GM23338 (cell line): ENCODE results near the gene THOC7. TPM values are rescaled to one million over a fixed set of nuclear protein-coding genes. Genes with fewer than 3 reads are reported as not detected.

Experiments used
- ATAC-seq: fragments of 200-7000 bp; cut with Tn5 transposase; 3 replicates; pipeline ENCODE4 v1.9.1; 2020
- DNase-seq: peaks from one replicate; pipeline ENCODE4 v3.0.0-alpha.2; 2015; ENCODE audit warnings: low spot score
- H2AFZ ChIP-seq: fragments of 200-600 bp; sonication (generic); 2 replicates; pipeline ENCODE4 v1.8.0; 2016; ENCODE audit warnings: antibody characterized with exemption, mild to moderate bottlenecking, moderate library complexity
- H3F3A ChIP-seq: fragments of 200-600 bp; sonication (generic); replicated peaks from 2 replicates; pipeline ENCODE4 v1.8.0; 2017; ENCODE audit warnings: antibody characterized with exemption, mixed run types, low read depth
- H3K27ac ChIP-seq: fragments of 200-600 bp; sonication (generic); 2 replicates; pipeline ENCODE4 v1.6.1; 2016; ENCODE audit warnings: low read depth
- H3K27me3 ChIP-seq: fragments of 200-600 bp; sonication (generic); 2 replicates; pipeline ENCODE4 v1.8.0; 2016; ENCODE audit warnings: mild to moderate bottlenecking, mixed run types, moderate library complexity; ENCODE audit not compliant: insufficient read depth
- H3K36me3 ChIP-seq: fragments of 200-600 bp; sonication (generic); 2 replicates; pipeline ENCODE4 v1.8.0; 2016; ENCODE audit warnings: mild to moderate bottlenecking; ENCODE audit not compliant: insufficient read depth
- H3K4me1 ChIP-seq: fragments of 200-600 bp; sonication (generic); 2 replicates; pipeline ENCODE4 v1.8.0; 2016; ENCODE audit warnings: mild to moderate bottlenecking, moderate library complexity; ENCODE audit not compliant: insufficient read depth
- H3K4me2 ChIP-seq: fragments of 200-600 bp; sonication (generic); 2 replicates; pipeline ENCODE4 v1.7.1; 2017; ENCODE audit warnings: mixed run types
- H3K4me3 ChIP-seq: fragments of 200-600 bp; sonication (generic); 2 replicates; pipeline ENCODE4 v1.6.1; 2016; ENCODE audit warnings: mixed run types
- H3K79me2 ChIP-seq: fragments of 200-600 bp; sonication (generic); replicated peaks from 2 replicates; pipeline ENCODE4 v1.8.0; 2017; ENCODE audit warnings: mild to moderate bottlenecking; ENCODE audit not compliant: insufficient read depth
- H3K9me2 ChIP-seq: fragments of 200-600 bp; sonication (generic); 2 replicates; pipeline ENCODE4 v1.8.0; 2017; ENCODE audit not compliant: insufficient read depth
- H4K20me1 ChIP-seq: fragments of 200-600 bp; sonication (generic); replicated peaks from 2 replicates; pipeline ENCODE4 v1.8.0; 2017; ENCODE audit warnings: mild to moderate bottlenecking; ENCODE audit not compliant: insufficient read depth
- H3K27ac Mint-ChIP-seq: 2 replicates; pipeline ENCODE4 v1.8.0; 2020; ENCODE audit warnings: inconsistent platforms, mild to moderate bottlenecking, moderate library complexity, mixed read lengths
- H3K27me3 Mint-ChIP-seq: 3 replicates; pipeline ENCODE4 v1.8.0; 2022; ENCODE audit warnings: low read depth, mild to moderate bottlenecking, moderate library complexity, mixed read lengths, inconsistent platforms; ENCODE audit not compliant: insufficient read depth, poor library complexity
- H3K36me3 Mint-ChIP-seq: 3 replicates; pipeline ENCODE4 v1.8.0; 2021; ENCODE audit warnings: low read depth, mild to moderate bottlenecking, inconsistent platforms, moderate library complexity, mixed read lengths
- H3K4me1 Mint-ChIP-seq: 3 replicates; pipeline ENCODE4 v1.8.0; 2020; ENCODE audit warnings: mild to moderate bottlenecking, inconsistent platforms, mixed read lengths
- H3K4me3 Mint-ChIP-seq: 3 replicates; pipeline ENCODE4 v1.8.0; 2021; ENCODE audit warnings: moderate library complexity, mild to moderate bottlenecking, inconsistent platforms, mixed read lengths
- H3K9me3 Mint-ChIP-seq: 3 replicates; pipeline ENCODE4 v1.8.0; 2020; ENCODE audit warnings: moderate library complexity, mild to moderate bottlenecking, inconsistent platforms, mixed read lengths
- CREB1 ChIP-seq: fragments of 250-450 bp; sonication (Bioruptor Pico); IDR thresholded peaks from 2 replicates; pipeline ENCODE4 v1.5.0; 2020; ENCODE audit warnings: low read depth, mild to moderate bottlenecking, moderate library complexity
- CTCF ChIP-seq, 2 experiments: fragments of 200-600 bp in 1 of 2; sonication (generic) in 1 of 2; conservative IDR thresholded peaks; 2 replicates each; pipeline versions ENCODE4 v1.5.1 to v1.6.1; 2016 to 2017; ENCODE audit warnings: antibody characterized with exemption in 2 of 2, low read depth in 2 of 2, mild to moderate bottlenecking in 2 of 2, moderate library complexity in 1 of 2
- EZH2 ChIP-seq: fragments of 200-600 bp; sonication (generic); IDR thresholded peaks from one replicate; pipeline ENCODE4 v1.8.0; 2017; ENCODE audit warnings: antibody characterized with exemption, mild to moderate bottlenecking, low read depth; ENCODE audit not compliant: unreplicated experiment
- JUNB ChIP-seq: IDR thresholded peaks from one replicate; pipeline ENCODE4 v1.6.1; 2016; ENCODE audit warnings: antibody characterized with exemption; ENCODE audit not compliant: unreplicated experiment
- NANOG ChIP-seq: IDR thresholded peaks from 2 replicates; pipeline ENCODE4 v1.6.1; 2016; ENCODE audit warnings: antibody characterized with exemption, borderline replicate concordance
- POLR2AphosphoS5 ChIP-seq: IDR thresholded peaks from 2 replicates; pipeline ENCODE4 v1.6.1; 2016; ENCODE audit warnings: antibody characterized with exemption, low read depth
- ZNF331 ChIP-seq: fragments of 250-450 bp; sonication (Bioruptor Pico); IDR thresholded peaks from 2 replicates; pipeline ENCODE4 v1.5.0; 2020; ENCODE audit warnings: low read depth, mild to moderate bottlenecking, moderate library complexity
- ZNF462 ChIP-seq: fragments of 250-450 bp; sonication (Bioruptor Pico); IDR thresholded peaks from 2 replicates; pipeline ENCODE4 v1.5.0; 2020; ENCODE audit warnings: mild to moderate bottlenecking, moderate library complexity
- polyA plus RNA-seq: library from polyadenylated mRNA; unstranded; fragments of >200 nt; fragmentation: Nextera tagmentation; extraction: Ambion mirVana; gene quantifications from 2 replicates; pipeline ENCODE4 v1.2.1, GENCODE V29; 2016
- total RNA-seq: library from RNA; depleted of rRNA; stranded (reverse); fragments of >200 nt; shearing (Covaris generic); gene quantifications from 2 replicates; pipeline ENCODE4 v1.2.3, GENCODE V29; 2014

The THOC7 gene
- total and polyA plus RNA-seq, 2 experiments from 2014 or later = 53.9 to 166 TPM

- H3K4me3 Mint-ChIP-seq = no peak overlapping the region
- ATAC-seq = no peak
Observed at GRCh38 chr3:63908776-63909175, 45.2 kb upstream of the THOC7 start.

More at GRCh38 chr3:63908776-63909175, 45.2 kb upstream of the THOC7 start:
- Histone ChIP-seq H3K36me3 (no peaks in the 10 kb centered on the region; the same call in 1 of the 2 replicates), H3K4me3 (no peak overlapping the region), H3K27me3 (peaks cover 11% of the 10 kb centered on the region), H3K4me2 (no peak overlapping the region), H4K20me1 (no peaks in the 10 kb centered on the region), H2AFZ (no peak overlapping the region), H3K27ac (no peak overlapping the region), H3K9me2 (no peaks in the 10 kb centered on the region), H3K79me2 (peaks cover 7% of the 10 kb centered on the region; the same call in 1 of the 2 replicates), H3K4me1 (peaks cover 5% of the 10 kb centered on the region), H3F3A (no peaks in the 10 kb centered on the region)
- H3K4me1 Mint-ChIP-seq = peaks cover 36% of the 10 kb centered on the region
- no peaks in the 10 kb centered on the region for H3K36me3 Mint-ChIP-seq
- peaks cover 5% of the 10 kb centered on the region for H3K27me3 Mint-ChIP-seq
- H3K27ac Mint-ChIP-seq = no peak overlapping the region
- no peak for DNase-seq
- H3K9me3 Mint-ChIP-seq = no peaks in the 10 kb centered on the region
- TF ChIP-seq CTCF (conservative IDR thresholded peaks at IDR 0.05; ENCODE audit: low read depth in 2 of 2) = no peak
- TF ChIP-seq ZNF462 (CRISPR knock-in tag) = no peak
- TF ChIP-seq EZH2 = no peak
- no peak for TF ChIP-seq POLR2AphosphoS5
- no peak for TF ChIP-seq CREB1 (CRISPR knock-in tag)
- no peak for TF ChIP-seq NANOG
- no peak for TF ChIP-seq JUNB
- no peak for TF ChIP-seq ZNF331 (CRISPR knock-in tag)
